HEK293 (cell line): ENCODE results near the gene ZNF541.

ENCODE experiments used
- CTCF ChIA-PET: fragments of 350-600 bp; formaldehyde crosslinking; extraction: SDS; loops from one replicate; lab custom pipeline; 2021; ENCODE audit warnings: antibody characterized with exemption; lab: Yijun Ruan, JAX
- POLR2A ChIA-PET: fragments of 300-600 bp; formaldehyde crosslinking; extraction: SDS; loops from one replicate; lab custom pipeline; 2020; ENCODE audit warnings: antibody characterized with exemption, inconsistent platforms; lab: Yijun Ruan, JAX
- H3K27ac ChIP-seq: fragments of 200-500 bp; sonication (Bioruptor generic); 2 replicates; pipeline ENCODE4 v1.5.1; 2014; ENCODE audit warnings: low read depth, low read length, control low read depth, inconsistent platforms; ENCODE audit errors: extremely low read depth
- H3K36me3 ChIP-seq, 2 experiments: fragments of 200-500 bp in 1 of 2; sonication (Bioruptor generic) in 1 of 2; 1 replicate in 1 of 2; 2 replicates in 1 of 2; pipeline ENCODE4 v1.5.1; 2014 to 2017; ENCODE audit warnings: inconsistent platforms in 2 of 2, low read length in 2 of 2; ENCODE audit not compliant: control insufficient read depth in 2 of 2, insufficient read depth in 1 of 2
- H3K4me1 ChIP-seq: fragments of 200-500 bp; sonication (Bioruptor generic); 2 replicates; pipeline ENCODE4 v1.5.1; 2014; ENCODE audit warnings: mild to moderate bottlenecking, low read length, inconsistent platforms; ENCODE audit not compliant: control insufficient read depth, insufficient read depth
- H3K4me3 ChIP-seq: 2 replicates; pipeline ENCODE4 v1.5.1; 2011; ENCODE audit warnings: low read depth, mild to moderate bottlenecking, control low read depth, low read length, moderate library complexity
- H3K9me3 ChIP-seq: fragments of 200-500 bp; sonication (Bioruptor generic); 2 replicates; pipeline ENCODE4 v1.5.1; 2014; ENCODE audit warnings: low read depth, low read length, inconsistent platforms; ENCODE audit not compliant: control insufficient read depth, insufficient read depth
- ATF2 ChIP-seq: fragments of 450-650 bp; formaldehyde crosslinking; IDR thresholded peaks from 2 replicates; pipeline ENCODE4 v1.5.1; 2016; ENCODE audit warnings: missing biosample characterization, missing genetic modification characterization, low read depth
- ELK4 ChIP-seq: IDR thresholded peaks from 2 replicates; pipeline ENCODE4 v1.6.1; 2011; ENCODE audit warnings: mild to moderate bottlenecking, low read depth, low read length, borderline replicate concordance
- GFI1B ChIP-seq: fragments of 450-650 bp; formaldehyde crosslinking; IDR thresholded peaks from 2 replicates; pipeline ENCODE4 v1.5.1; 2016; ENCODE audit warnings: missing biosample characterization, missing genetic modification characterization
- GLI4 ChIP-seq: fragments of 450-650 bp; formaldehyde crosslinking; IDR thresholded peaks from 2 replicates; pipeline ENCODE4 v1.5.1; 2016; ENCODE audit warnings: missing biosample characterization, missing genetic modification characterization
- HOXD13 ChIP-seq: sonication (generic); formaldehyde crosslinking; IDR thresholded peaks from 2 replicates; pipeline ENCODE4 v1.8.0; 2022; ENCODE audit warnings: missing genetic modification reagents, borderline replicate concordance
- IKZF3 ChIP-seq: fragments of 450-650 bp; IDR thresholded peaks from 2 replicates; pipeline ENCODE4 v1.5.0; 2018; ENCODE audit warnings: missing biosample characterization, mild to moderate bottlenecking, missing genetic modification characterization, moderate library complexity
- OVOL3 ChIP-seq: fragments of 450-650 bp; formaldehyde crosslinking; IDR thresholded peaks from 2 replicates; pipeline ENCODE4 v1.5.1; 2016; ENCODE audit warnings: missing biosample characterization, missing genetic modification characterization
- PRDM2 ChIP-seq: fragments of 450-650 bp; formaldehyde crosslinking; IDR thresholded peaks from 2 replicates; pipeline ENCODE4 v1.5.1; 2016; ENCODE audit warnings: missing biosample characterization, missing genetic modification characterization, borderline replicate concordance
- ZBTB17 ChIP-seq: fragments of 450-650 bp; formaldehyde crosslinking; IDR thresholded peaks from 2 replicates; pipeline ENCODE4 v1.5.1; 2016; ENCODE audit warnings: missing biosample characterization, missing genetic modification characterization
- ZBTB20 ChIP-seq: fragments of 450-650 bp; formaldehyde crosslinking; IDR thresholded peaks from 2 replicates; pipeline ENCODE4 v1.5.1; 2016; ENCODE audit warnings: missing biosample characterization, missing genetic modification characterization
- ZBTB49 ChIP-seq: fragments of 450-650 bp; formaldehyde crosslinking; IDR thresholded peaks from 2 replicates; pipeline ENCODE4 v1.5.1; 2016; ENCODE audit warnings: missing biosample characterization, missing genetic modification characterization, low read depth
- ZFP41 ChIP-seq: fragments of 450-650 bp; formaldehyde crosslinking; IDR thresholded peaks from 2 replicates; pipeline ENCODE4 v1.5.1; 2016; ENCODE audit warnings: missing biosample characterization, missing genetic modification characterization, borderline replicate concordance
- ZNF18 ChIP-seq: fragments of 450-650 bp; formaldehyde crosslinking; IDR thresholded peaks from 2 replicates; pipeline ENCODE4 v1.5.1; 2016; ENCODE audit warnings: missing biosample characterization, missing genetic modification characterization
- ZNF214 ChIP-seq: fragments of 450-650 bp; formaldehyde crosslinking; IDR thresholded peaks from 2 replicates; pipeline ENCODE4 v1.5.1; 2017; ENCODE audit warnings: missing biosample characterization, mild to moderate bottlenecking, missing genetic modification characterization, borderline replicate concordance
- ZNF280C ChIP-seq: fragments of 450-650 bp; formaldehyde crosslinking; IDR thresholded peaks from 2 replicates; pipeline ENCODE4 v1.5.1; 2016; ENCODE audit warnings: missing biosample characterization, missing genetic modification characterization
- ZNF596 ChIP-seq: fragments of 450-650 bp; IDR thresholded peaks from 2 replicates; pipeline ENCODE4 v1.5.0; 2018; ENCODE audit warnings: missing biosample characterization, mild to moderate bottlenecking, missing genetic modification characterization, moderate library complexity
- ZNF626 ChIP-seq: fragments of 450-650 bp; sonication (Bioruptor Pico); formaldehyde crosslinking; IDR thresholded peaks from 2 replicates; pipeline ENCODE4 v1.5.1; 2018; ENCODE audit warnings: missing biosample characterization, missing genetic modification characterization, inconsistent platforms
- ZNF660 ChIP-seq: fragments of 450-650 bp; IDR thresholded peaks from 2 replicates; pipeline ENCODE4 v1.5.1; 2018; ENCODE audit warnings: missing biosample characterization, mild to moderate bottlenecking, missing genetic modification characterization

ZNF541 gene

GRCh38 chr19:47544075-47544474, 28.9 kb downstream of the ZNF541 start (continued):
- no peak for TF ChIP-seq GLI4 (tag by site-specific recombination)
- no peak for TF ChIP-seq ZBTB20 (tag by site-specific recombination)
- no peak for TF ChIP-seq HOXD13 (CRISPR knock-in tag)
- TF ChIP-seq ATF2 (tag by site-specific recombination), result no peak
- no peak for TF ChIP-seq ZNF626
- no peak for TF ChIP-seq ZNF214 (tag by site-specific recombination)

- ChIA-PET CTCF (no interaction called here), POLR2A (no interaction called here)
- no peak overlapping the region for H3K27ac ChIP-seq
- no peaks in the 10 kb centered on the region; a peak in 1 of 3 replicates for H3K36me3 ChIP-seq
- peaks cover 2% of the 10 kb centered on the region; the same call in 1 of the 2 replicates for H3K4me1 ChIP-seq
- no peak overlapping the region for H3K4me3 ChIP-seq
- H3K9me3 ChIP-seq, result no peaks in the 10 kb centered on the region
- TF ChIP-seq OVOL3 (tag by site-specific recombination), result no peak
- TF ChIP-seq ZNF18 (tag by site-specific recombination), result no peak
- 0 out of 2 replicates have a peak, but pooled peaks have one; percentile 16 for TF ChIP-seq ZBTB17
Observed at GRCh38 chr19:47542030-47542475, 30.9 kb downstream of the ZNF541 start.

GRCh38 chr19:47541518-47541917, 31.4 kb downstream of the ZNF541 start:
- H3K27ac ChIP-seq, result no peak overlapping the region
- H3K4me1 ChIP-seq, result peaks cover 2% of the 10 kb centered on the region; the same call in 1 of the 2 replicates
- ChIA-PET POLR2A (no interaction called here), CTCF (no interaction called here)
- no peak overlapping the region for H3K4me3 ChIP-seq
- H3K9me3 ChIP-seq, result no peaks in the 10 kb centered on the region
- H3K36me3 ChIP-seq, result no peaks in the 10 kb centered on the region; a peak in 1 of 3 replicates
- no peak for TF ChIP-seq ZNF660 (tag by site-specific recombination)
- TF ChIP-seq ZNF596 (tag by site-specific recombination), result no peak
- TF ChIP-seq ZBTB49, result no peak
- TF ChIP-seq GFI1B (tag by site-specific recombination), result no peak
- no peak for TF ChIP-seq PRDM2
- no peak for TF ChIP-seq IKZF3 (tag by site-specific recombination)
- no peak for TF ChIP-seq ELK4
- no peak for TF ChIP-seq ZNF280C (tag by site-specific recombination)
- no peak for TF ChIP-seq ZFP41
